Neural cell (in vitro differentiated cells): ENCODE data around the gene RAD51B. TPM values are rescaled to one million over a fixed set of nuclear protein-coding genes. Genes with fewer than 3 reads are reported as not detected.

Source experiments
- H2AFZ ChIP-seq: fragments of 200-600, 300-800 bp; sonication (generic), shearing (Covaris generic); 2 replicates; pipeline ENCODE4 v1.6.0; 2014; ENCODE audit warnings: low read depth, mild to moderate bottlenecking, antibody characterized with exemption, low read length, moderate library complexity
- H3F3A ChIP-seq: fragments of 200-600 bp; shearing (Covaris generic); 2 replicates; pipeline ENCODE4 v1.6.1; 2016; ENCODE audit warnings: mild to moderate bottlenecking, moderate library complexity, mixed read lengths, antibody characterized with exemption, low read length; ENCODE audit not compliant: insufficient read depth, poor library complexity, severe bottlenecking
- H3K27ac ChIP-seq: fragments of 200-600, 300-800 bp; sonication (generic), shearing (Covaris generic); 2 replicates; pipeline ENCODE4 v1.5.1; 2014; ENCODE audit warnings: mild to moderate bottlenecking, low read length, moderate library complexity
- H3K27me3 ChIP-seq: fragments of 300-800, 200-600 bp; sonication (generic), shearing (Covaris generic); 2 replicates; pipeline ENCODE4 v1.6.0; 2014; ENCODE audit warnings: mild to moderate bottlenecking, low read depth, low read length, moderate library complexity; ENCODE audit not compliant: insufficient read depth
- H3K36me3 ChIP-seq: fragments of 300-800, 200-600 bp; sonication (generic), shearing (Covaris generic); 2 replicates; pipeline ENCODE4 v1.5.1; 2014; ENCODE audit warnings: mild to moderate bottlenecking, antibody characterized with exemption, low read length, moderate library complexity; ENCODE audit not compliant: insufficient read depth
- H3K4me2 ChIP-seq: fragments of 300-800, 200-600 bp; sonication (generic), shearing (Covaris generic); 2 replicates; pipeline ENCODE4 v1.6.0; 2014; ENCODE audit warnings: mild to moderate bottlenecking, low read length
- H3K4me3 ChIP-seq: fragments of 300-800, 200-600 bp; sonication (generic), shearing (Covaris generic); 2 replicates; pipeline ENCODE4 v1.5.1; 2014; ENCODE audit warnings: mild to moderate bottlenecking, low read length, moderate library complexity
- H3K79me2 ChIP-seq: fragments of 200-600 bp; shearing (Covaris generic); replicated peaks from 2 replicates; pipeline ENCODE4 v1.6.0; 2014; ENCODE audit warnings: mild to moderate bottlenecking, low read length, moderate library complexity; ENCODE audit not compliant: insufficient read depth
- H3K9ac ChIP-seq: fragments of 300-800, 200-600 bp; sonication (generic), shearing (Covaris generic); 2 replicates; pipeline ENCODE4 v1.6.1; 2016; ENCODE audit warnings: mild to moderate bottlenecking, low read length, mixed read lengths
- H3K9me2 ChIP-seq: fragments of 200-600 bp; shearing (Covaris generic); 2 replicates; pipeline ENCODE4 v1.6.1; 2016; ENCODE audit warnings: mild to moderate bottlenecking, low read length, mixed read lengths; ENCODE audit not compliant: insufficient read depth
- H3K9me3 ChIP-seq: fragments of 200-600, 300-800 bp; sonication (generic), shearing (Covaris generic); 2 replicates; pipeline ENCODE4 v1.6.1; 2016; ENCODE audit warnings: mild to moderate bottlenecking, mixed run types, low read length, moderate library complexity, mixed read lengths
- H4K20me1 ChIP-seq: fragments of 200-600 bp; shearing (Covaris generic); 2 replicates; pipeline ENCODE4 v1.6.1; 2016; ENCODE audit warnings: mild to moderate bottlenecking, mixed run types; ENCODE audit not compliant: insufficient read depth
- EP300 ChIP-seq: fragments of 450-650 bp; conservative IDR thresholded peaks from 2 replicates; pipeline ENCODE4 v1.6.1; 2014; ENCODE audit warnings: antibody characterized with exemption, mild to moderate bottlenecking, moderate library complexity; ENCODE audit not compliant: poor library complexity, severe bottlenecking
- EZH2 ChIP-seq: fragments of 200-600, 300-800 bp; shearing (Covaris generic), sonication (generic); IDR thresholded peaks from 2 replicates; pipeline ENCODE4 v1.6.1; 2014; ENCODE audit warnings: antibody characterized with exemption, low read length, borderline replicate concordance, mild to moderate bottlenecking; ENCODE audit not compliant: insufficient read depth, poor library complexity, severe bottlenecking
- MXI1 ChIP-seq: fragments of 450-650 bp; conservative IDR thresholded peaks from 2 replicates; pipeline ENCODE4 v1.6.1; 2014; ENCODE audit warnings: antibody characterized with exemption, mild to moderate bottlenecking; ENCODE audit not compliant: poor library complexity, severe bottlenecking
- POLR2AphosphoS5 ChIP-seq: IDR thresholded peaks from 2 replicates; pipeline ENCODE4 v1.6.1; 2012
- RAD21 ChIP-seq: fragments of 450-650 bp; conservative IDR thresholded peaks from 2 replicates; pipeline ENCODE4 v1.6.1; 2014; ENCODE audit warnings: antibody characterized with exemption, mild to moderate bottlenecking, moderate library complexity
- SMC3 ChIP-seq: fragments of 450-650 bp; conservative IDR thresholded peaks from 2 replicates; pipeline ENCODE4 v1.6.1; 2014; ENCODE audit warnings: antibody characterized with exemption, mild to moderate bottlenecking, moderate library complexity; ENCODE audit not compliant: poor library complexity
- TAF1 ChIP-seq: IDR thresholded peaks from 2 replicates; pipeline ENCODE4 v1.6.1; 2012; ENCODE audit warnings: low read depth
- polyA plus RNA-seq: library from polyadenylated mRNA; depleted of rRNA; stranded (reverse); fragments of >200 nt; gene quantifications from 2 replicates; pipeline ENCODE4 v1.2.3, GENCODE V29; 2014
- TF ChIP-seq, protein P1 (sequence below): IDR thresholded peaks from 2 replicates; pipeline ENCODE4 v1.6.1; 2012; ENCODE audit warnings: borderline replicate concordance
- TF ChIP-seq, protein P2 (sequence below): fragments of 450-650 bp; IDR thresholded peaks from 2 replicates; pipeline ENCODE4 v1.5.1; 2014; ENCODE audit warnings: antibody characterized with exemption, mild to moderate bottlenecking, moderate library complexity; ENCODE audit not compliant: poor library complexity, severe bottlenecking

Gene RAD51B
- polyA plus RNA-seq, 1 donor from 2014 or later: 3.1 TPM

DNA sequence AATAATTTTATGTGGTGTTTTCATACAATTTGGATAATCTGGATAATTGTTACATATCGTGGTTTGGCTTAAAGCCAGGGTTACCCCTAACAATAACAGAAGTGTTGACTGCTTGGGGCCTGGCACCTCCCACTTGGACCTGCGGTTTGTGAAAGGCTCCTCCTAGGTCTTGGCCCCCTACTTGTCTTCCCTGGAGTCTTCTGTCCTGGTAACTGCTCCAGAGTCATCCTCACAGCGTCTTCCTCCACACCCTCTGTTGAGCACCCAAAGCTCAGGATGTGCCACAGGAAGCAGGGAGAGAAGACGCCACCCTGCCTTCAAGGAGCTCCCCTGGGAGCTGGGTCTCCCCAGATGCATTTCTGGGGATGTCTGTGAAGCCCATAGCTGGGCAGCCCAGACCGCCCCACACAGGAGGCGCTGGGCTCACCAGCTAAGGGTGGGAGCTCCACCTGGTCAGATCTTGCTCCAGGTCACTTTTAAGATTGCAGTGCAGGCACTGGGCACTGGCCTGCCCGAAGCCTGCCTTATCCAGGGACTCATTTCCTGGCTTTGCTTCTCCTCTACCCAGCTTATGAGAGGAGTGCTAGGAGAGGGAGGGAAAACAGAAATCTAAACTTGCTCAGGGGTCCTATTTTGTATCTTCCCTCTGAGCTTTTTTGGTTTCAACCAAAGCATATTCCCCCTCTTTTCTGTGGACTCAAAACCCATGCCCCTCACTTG is 875.1 kb downstream of the RAD51B start:
- Histone ChIP-seq H3K4me3 (no peak overlapping the region), H3K36me3 (no peaks in the 10 kb centered on the region), H3K9ac (no peak overlapping the region), H2AFZ (no peak overlapping the region), H4K20me1 (no peaks in the 10 kb centered on the region), H3F3A (no peaks in the 10 kb centered on the region), H3K4me2 (no peak overlapping the region), H3K27me3 (no peaks in the 10 kb centered on the region), H3K79me2 (no peaks in the 10 kb centered on the region), H3K9me3 (no peaks in the 10 kb centered on the region), H3K9me2 (no peaks in the 10 kb centered on the region), H3K27ac (no peak overlapping the region)
- TF ChIP-seq EZH2 (no peak), EP300 (no peak), RAD21 (no peak), MXI1 (no peak), TAF1 (no peak), SMC3 (no peak), POLR2AphosphoS5 (no peak)
- TF ChIP-seq, protein P1, sequence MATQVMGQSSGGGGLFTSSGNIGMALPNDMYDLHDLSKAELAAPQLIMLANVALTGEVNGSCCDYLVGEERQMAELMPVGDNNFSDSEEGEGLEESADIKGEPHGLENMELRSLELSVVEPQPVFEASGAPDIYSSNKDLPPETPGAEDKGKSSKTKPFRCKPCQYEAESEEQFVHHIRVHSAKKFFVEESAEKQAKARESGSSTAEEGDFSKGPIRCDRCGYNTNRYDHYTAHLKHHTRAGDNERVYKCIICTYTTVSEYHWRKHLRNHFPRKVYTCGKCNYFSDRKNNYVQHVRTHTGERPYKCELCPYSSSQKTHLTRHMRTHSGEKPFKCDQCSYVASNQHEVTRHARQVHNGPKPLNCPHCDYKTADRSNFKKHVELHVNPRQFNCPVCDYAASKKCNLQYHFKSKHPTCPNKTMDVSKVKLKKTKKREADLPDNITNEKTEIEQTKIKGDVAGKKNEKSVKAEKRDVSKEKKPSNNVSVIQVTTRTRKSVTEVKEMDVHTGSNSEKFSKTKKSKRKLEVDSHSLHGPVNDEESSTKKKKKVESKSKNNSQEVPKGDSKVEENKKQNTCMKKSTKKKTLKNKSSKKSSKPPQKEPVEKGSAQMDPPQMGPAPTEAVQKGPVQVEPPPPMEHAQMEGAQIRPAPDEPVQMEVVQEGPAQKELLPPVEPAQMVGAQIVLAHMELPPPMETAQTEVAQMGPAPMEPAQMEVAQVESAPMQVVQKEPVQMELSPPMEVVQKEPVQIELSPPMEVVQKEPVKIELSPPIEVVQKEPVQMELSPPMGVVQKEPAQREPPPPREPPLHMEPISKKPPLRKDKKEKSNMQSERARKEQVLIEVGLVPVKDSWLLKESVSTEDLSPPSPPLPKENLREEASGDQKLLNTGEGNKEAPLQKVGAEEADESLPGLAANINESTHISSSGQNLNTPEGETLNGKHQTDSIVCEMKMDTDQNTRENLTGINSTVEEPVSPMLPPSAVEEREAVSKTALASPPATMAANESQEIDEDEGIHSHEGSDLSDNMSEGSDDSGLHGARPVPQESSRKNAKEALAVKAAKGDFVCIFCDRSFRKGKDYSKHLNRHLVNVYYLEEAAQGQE: no peak
- TF ChIP-seq, protein P2, sequence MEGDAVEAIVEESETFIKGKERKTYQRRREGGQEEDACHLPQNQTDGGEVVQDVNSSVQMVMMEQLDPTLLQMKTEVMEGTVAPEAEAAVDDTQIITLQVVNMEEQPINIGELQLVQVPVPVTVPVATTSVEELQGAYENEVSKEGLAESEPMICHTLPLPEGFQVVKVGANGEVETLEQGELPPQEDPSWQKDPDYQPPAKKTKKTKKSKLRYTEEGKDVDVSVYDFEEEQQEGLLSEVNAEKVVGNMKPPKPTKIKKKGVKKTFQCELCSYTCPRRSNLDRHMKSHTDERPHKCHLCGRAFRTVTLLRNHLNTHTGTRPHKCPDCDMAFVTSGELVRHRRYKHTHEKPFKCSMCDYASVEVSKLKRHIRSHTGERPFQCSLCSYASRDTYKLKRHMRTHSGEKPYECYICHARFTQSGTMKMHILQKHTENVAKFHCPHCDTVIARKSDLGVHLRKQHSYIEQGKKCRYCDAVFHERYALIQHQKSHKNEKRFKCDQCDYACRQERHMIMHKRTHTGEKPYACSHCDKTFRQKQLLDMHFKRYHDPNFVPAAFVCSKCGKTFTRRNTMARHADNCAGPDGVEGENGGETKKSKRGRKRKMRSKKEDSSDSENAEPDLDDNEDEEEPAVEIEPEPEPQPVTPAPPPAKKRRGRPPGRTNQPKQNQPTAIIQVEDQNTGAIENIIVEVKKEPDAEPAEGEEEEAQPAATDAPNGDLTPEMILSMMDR: no peak

DNA sequence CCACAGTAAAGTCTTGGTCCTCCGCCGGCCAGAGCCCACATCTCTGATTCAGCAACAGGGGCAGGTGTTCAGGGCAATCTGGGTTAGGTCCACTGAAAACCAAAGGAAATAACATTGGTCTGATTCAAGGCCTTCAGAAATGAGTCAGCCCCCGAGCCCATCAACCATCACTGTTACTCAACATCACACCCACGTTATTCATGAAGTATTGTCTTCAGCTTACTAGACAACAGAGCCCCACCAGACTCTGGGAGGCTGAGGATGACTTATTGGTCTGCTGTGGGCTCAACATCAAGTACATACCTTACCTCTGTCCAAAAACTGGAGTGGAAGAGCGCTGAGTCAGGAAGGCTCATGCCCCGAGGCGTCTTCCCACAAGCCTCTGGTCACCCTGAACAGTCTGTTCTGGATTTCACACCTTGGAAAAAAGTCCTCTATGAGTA is 875.8 kb downstream of the RAD51B start:
- Histone ChIP-seq H3K9ac (no peak overlapping the region), H3K79me2 (no peaks in the 10 kb centered on the region), H3K4me2 (no peak overlapping the region), H4K20me1 (no peaks in the 10 kb centered on the region), H3K4me3 (no peak overlapping the region), H3K36me3 (no peaks in the 10 kb centered on the region), H2AFZ (no peak overlapping the region), H3F3A (no peaks in the 10 kb centered on the region), H3K27ac (no peak overlapping the region), H3K9me2 (no peaks in the 10 kb centered on the region), H3K9me3 (no peaks in the 10 kb centered on the region), H3K27me3 (no peaks in the 10 kb centered on the region)
- TF ChIP-seq POLR2AphosphoS5 (no peak), TAF1 (no peak), EZH2 (no peak), SMC3 (no peak), MXI1 (no peak)
- TF ChIP-seq, protein P2: no peak
- TF ChIP-seq, protein P1: no peak
